ENCODE measurements around the gene MCFD2. TPM values are rescaled to one million over a fixed set of nuclear protein-coding genes. Genes with fewer than 3 reads are reported as not detected.

Gene MCFD2
- polyA plus RNA-seq, 1 of the 3 experiments (the other 2 are of a cell fraction) = 88.2 TPM

DNA sequence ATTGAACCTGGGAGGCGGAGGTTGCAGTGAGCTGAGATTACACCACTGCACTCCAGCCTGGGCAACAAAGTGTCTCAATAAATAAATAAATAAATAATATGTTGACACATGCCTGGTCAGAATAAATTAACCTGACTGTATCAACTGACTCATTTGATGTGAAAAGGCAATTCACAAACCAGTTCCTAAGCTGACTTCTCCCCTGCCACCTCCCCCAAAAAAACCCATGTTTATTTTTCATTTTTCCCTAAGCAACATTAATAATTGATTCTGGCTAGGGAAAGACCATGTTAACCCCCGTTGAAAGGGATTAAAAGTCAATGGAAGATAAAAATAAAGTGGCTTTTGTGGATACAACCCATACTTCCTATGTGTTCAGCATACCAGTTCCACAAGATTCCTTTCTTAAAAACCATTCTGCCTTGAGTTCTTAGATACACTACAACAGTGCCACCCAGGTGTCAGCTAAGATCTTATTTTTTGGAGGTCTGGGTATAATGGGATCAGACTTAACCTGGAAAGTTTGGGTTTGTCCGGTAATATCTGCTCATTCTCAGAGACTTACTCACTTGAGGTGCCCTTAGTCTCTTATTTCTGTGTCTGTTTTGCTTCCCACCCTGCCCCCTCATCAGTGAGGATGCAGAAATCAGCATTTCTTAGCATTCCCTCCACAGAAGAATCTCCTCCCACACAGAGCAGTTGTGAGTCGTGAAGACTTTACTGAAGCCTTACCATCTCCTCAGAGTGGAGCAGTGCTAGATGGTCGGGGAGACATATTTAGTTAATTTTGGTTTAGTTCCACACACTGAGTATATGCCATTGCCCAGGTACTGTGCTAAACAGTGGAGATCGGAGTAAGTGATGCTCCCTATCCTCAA, 10.1 kb upstream of the MCFD2 start:
- POLR2A ChIA-PET = interaction anchor here (1.6 kb wide), 1 partner anchor 10 kb away, joined by 3 read pairs; the partner anchor contains the start of gene MCFD2
- CTCF ChIA-PET = interaction anchor here (0.9 to 12.2 kb wide), 4 partner anchors 8 to 398 kb away, joined by 3 to 107 read pairs (median 28); partner anchors contain the start of gene MCFD2

DNA sequence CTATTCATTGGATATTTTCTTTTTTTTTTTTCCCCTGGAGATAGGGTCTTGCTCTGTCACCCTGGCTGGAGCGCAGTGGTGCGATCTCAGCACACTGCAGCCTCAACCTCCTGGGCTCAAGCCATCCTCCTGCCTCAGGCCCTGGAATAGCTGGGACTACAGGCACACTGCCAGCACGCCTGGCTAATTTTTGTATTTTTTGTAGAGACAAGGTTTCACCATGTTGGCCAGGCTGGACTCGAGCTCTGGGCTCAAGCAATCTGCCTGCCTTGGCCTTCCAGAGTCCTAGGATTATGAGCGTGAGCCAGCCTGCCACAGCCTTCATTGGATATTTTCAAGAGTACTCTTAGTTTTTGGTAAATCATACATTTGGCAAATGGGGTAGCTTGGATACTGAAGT, 9.0 kb upstream of the MCFD2 start:
- ChIA-PET POLR2A (interaction anchor here (1.6 kb wide), 1 partner anchor 9 kb away, joined by 3 read pairs; the partner anchor contains the start of gene MCFD2), CTCF (interaction anchor here (1.9 to 12.2 kb wide), 2 partner anchors 274 to 399 kb away, joined by 6 to 107 read pairs; no protein-coding TSS in a partner anchor)
- Histone ChIP-seq H3K27ac (ENCODE audit: low read depth in 2 of 2, low read length in 1 of 2) (no peak overlapping the region), H3K9ac (no peak overlapping the region), H4K20me1 (ENCODE audit: insufficient read depth) (no peaks in the 10 kb centered on the region), H3K36me3 (replicated peaks in 1 of 2; ENCODE audit: control insufficient read depth in 1 of 2, insufficient read depth in 2 of 2, low read length in 1 of 2) (peaks cover 0 to 13% of the 10 kb centered on the region in 2 experiments), H3K4me1 (ENCODE audit: control insufficient read depth in 1 of 2, insufficient read depth in 2 of 2, low read depth in 1 of 2, low read length in 1 of 2) (peaks cover 0 to 7% of the 10 kb centered on the region in 2 experiments; a peak in 1 of 4 replicates), H3K4me2 (no peak overlapping the region), H2AFZ (ENCODE audit: low read depth) (no peak overlapping the region), H3K9me2 (no peaks in the 10 kb centered on the region), H3K9me3 (peaks cover 17% of the 10 kb centered on the region), H3K27me3 (ENCODE audit: insufficient read depth) (no peaks in the 10 kb centered on the region), H3F3A (replicated peaks; ENCODE audit: insufficient read depth) (no peaks in the 10 kb centered on the region), H3K4me3 (ENCODE audit: low read depth in 2 of 2, low read length in 1 of 2) (no peak overlapping the region), H3K79me2 (ENCODE audit: insufficient read depth) (no peaks in the 10 kb centered on the region; the same call in 1 of the 2 replicates)
- 90% methylated on average over 5 of the region's 5 CpGs for WGBS (ENCODE audit: low lambda C conversion rate)
- no peak for DNase-seq
- TF ChIP-seq, protein P1, sequence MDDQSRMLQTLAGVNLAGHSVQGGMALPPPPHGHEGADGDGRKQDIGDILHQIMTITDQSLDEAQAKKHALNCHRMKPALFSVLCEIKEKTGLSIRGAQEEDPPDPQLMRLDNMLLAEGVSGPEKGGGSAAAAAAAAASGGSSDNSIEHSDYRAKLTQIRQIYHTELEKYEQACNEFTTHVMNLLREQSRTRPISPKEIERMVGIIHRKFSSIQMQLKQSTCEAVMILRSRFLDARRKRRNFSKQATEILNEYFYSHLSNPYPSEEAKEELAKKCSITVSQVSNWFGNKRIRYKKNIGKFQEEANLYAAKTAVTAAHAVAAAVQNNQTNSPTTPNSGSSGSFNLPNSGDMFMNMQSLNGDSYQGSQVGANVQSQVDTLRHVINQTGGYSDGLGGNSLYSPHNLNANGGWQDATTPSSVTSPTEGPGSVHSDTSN (IDR thresholded peaks at IDR 0.05) = no peak
- no peak for TF ChIP-seq NFIC (IDR thresholded peaks at IDR 0.05; ENCODE audit: borderline replicate concordance)
- TF ChIP-seq, protein P2, sequence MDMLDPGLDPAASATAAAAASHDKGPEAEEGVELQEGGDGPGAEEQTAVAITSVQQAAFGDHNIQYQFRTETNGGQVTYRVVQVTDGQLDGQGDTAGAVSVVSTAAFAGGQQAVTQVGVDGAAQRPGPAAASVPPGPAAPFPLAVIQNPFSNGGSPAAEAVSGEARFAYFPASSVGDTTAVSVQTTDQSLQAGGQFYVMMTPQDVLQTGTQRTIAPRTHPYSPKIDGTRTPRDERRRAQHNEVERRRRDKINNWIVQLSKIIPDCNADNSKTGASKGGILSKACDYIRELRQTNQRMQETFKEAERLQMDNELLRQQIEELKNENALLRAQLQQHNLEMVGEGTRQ (IDR thresholded peaks at IDR 0.05; ENCODE audit: borderline replicate concordance, low read depth, low read length) = no peak
- TF ChIP-seq MXI1 (IDR thresholded peaks at IDR 0.05; ENCODE audit: low read depth, low read length) = no peak
- no peak for TF ChIP-seq RXRA (IDR thresholded peaks at IDR 0.05; ENCODE audit: borderline replicate concordance, low read depth)
- TF ChIP-seq NRF1 (IDR thresholded peaks at IDR 0.05; ENCODE audit: low read depth, low read length) = no peak
- no peak for TF ChIP-seq FOSL2 (IDR thresholded peaks at IDR 0.05; ENCODE audit: borderline replicate concordance, low read depth)
- TF ChIP-seq JUND (IDR thresholded peaks at IDR 0.05) = no peak
- TF ChIP-seq GABPA (IDR thresholded peaks at IDR 0.05; ENCODE audit: low read depth) = no peak
- no peak for TF ChIP-seq TCF12 (IDR thresholded peaks at IDR 0.05)
- TF ChIP-seq, protein P3, sequence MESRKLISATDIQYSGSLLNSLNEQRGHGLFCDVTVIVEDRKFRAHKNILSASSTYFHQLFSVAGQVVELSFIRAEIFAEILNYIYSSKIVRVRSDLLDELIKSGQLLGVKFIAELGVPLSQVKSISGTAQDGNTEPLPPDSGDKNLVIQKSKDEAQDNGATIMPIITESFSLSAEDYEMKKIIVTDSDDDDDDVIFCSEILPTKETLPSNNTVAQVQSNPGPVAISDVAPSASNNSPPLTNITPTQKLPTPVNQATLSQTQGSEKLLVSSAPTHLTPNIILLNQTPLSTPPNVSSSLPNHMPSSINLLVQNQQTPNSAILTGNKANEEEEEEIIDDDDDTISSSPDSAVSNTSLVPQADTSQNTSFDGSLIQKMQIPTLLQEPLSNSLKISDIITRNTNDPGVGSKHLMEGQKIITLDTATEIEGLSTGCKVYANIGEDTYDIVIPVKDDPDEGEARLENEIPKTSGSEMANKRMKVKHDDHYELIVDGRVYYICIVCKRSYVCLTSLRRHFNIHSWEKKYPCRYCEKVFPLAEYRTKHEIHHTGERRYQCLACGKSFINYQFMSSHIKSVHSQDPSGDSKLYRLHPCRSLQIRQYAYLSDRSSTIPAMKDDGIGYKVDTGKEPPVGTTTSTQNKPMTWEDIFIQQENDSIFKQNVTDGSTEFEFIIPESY (IDR thresholded peaks at IDR 0.05; ENCODE audit: borderline replicate concordance, low read depth) = no peak
- TF ChIP-seq RAD21 (IDR thresholded peaks at IDR 0.05; ENCODE audit: low read length) = no peak
- no peak for TF ChIP-seq RFX5 (IDR thresholded peaks at IDR 0.05; ENCODE audit: low read length)
- no peak for TF ChIP-seq RCOR1 (IDR thresholded peaks at IDR 0.05; ENCODE audit: low read length)
- TF ChIP-seq FOXJ3 (CRISPR knock-in tag; IDR thresholded peaks at IDR 0.05) = no peak
- no peak for TF ChIP-seq SIN3A (IDR thresholded peaks at IDR 0.05; ENCODE audit: borderline replicate concordance, low read depth, low read length)
- TF ChIP-seq, protein P4, sequence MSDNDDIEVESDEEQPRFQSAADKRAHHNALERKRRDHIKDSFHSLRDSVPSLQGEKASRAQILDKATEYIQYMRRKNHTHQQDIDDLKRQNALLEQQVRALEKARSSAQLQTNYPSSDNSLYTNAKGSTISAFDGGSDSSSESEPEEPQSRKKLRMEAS (IDR thresholded peaks at IDR 0.05; ENCODE audit: low read depth) = no peak

More for the DNA sequence above, 10.1 kb upstream of the MCFD2 start:
- Histone ChIP-seq H3K9me2 (no peaks in the 10 kb centered on the region), H3K27ac (ENCODE audit: low read depth in 2 of 2, low read length in 1 of 2) (no peak overlapping the region), H3K79me2 (ENCODE audit: insufficient read depth) (no peaks in the 10 kb centered on the region), H3K27me3 (ENCODE audit: insufficient read depth) (no peaks in the 10 kb centered on the region), H3K4me1 (ENCODE audit: control insufficient read depth in 1 of 2, insufficient read depth in 2 of 2, low read depth in 1 of 2, low read length in 1 of 2) (peaks cover 0 to 7% of the 10 kb centered on the region in 2 experiments; a peak in 1 of 4 replicates), H3K36me3 (replicated peaks in 1 of 2; ENCODE audit: control insufficient read depth in 1 of 2, insufficient read depth in 2 of 2, low read length in 1 of 2) (peaks cover 0 to 24% of the 10 kb centered on the region in 2 experiments), H3K4me2 (no peak overlapping the region), H3K4me3 (ENCODE audit: low read depth in 2 of 2, low read length in 1 of 2) (no peak overlapping the region; a peak in 1 of 4 replicates), H3F3A (replicated peaks; ENCODE audit: insufficient read depth) (no peaks in the 10 kb centered on the region), H4K20me1 (ENCODE audit: insufficient read depth) (no peaks in the 10 kb centered on the region), H3K9me3 (peaks cover 23% of the 10 kb centered on the region), H3K9ac (no peak overlapping the region), H2AFZ (ENCODE audit: low read depth) (no peak overlapping the region)
- no peak for DNase-seq
- TF ChIP-seq ELF1 (IDR thresholded peaks at IDR 0.05) (no peak), TCF12 (IDR thresholded peaks at IDR 0.05) (no peak), POLR2AphosphoS5 (IDR thresholded peaks at IDR 0.05; ENCODE audit: low read depth, low read length) (no peak)
- TF ChIP-seq, protein P2 (IDR thresholded peaks at IDR 0.05; ENCODE audit: borderline replicate concordance, low read depth, low read length) = no peak
- 92% methylated on average over 6 of the region's 6 CpGs for WGBS (ENCODE audit: low lambda C conversion rate)

Measured in SK-N-SH (cell line).